A549 (cell line): ENCODE measurements around the gene MLKL. TPM values are rescaled to one million over a fixed set of nuclear protein-coding genes. Genes with fewer than 3 reads are reported as not detected.
A peak's percentile ranks its signal among the peaks of the same experiment; 100 is the strongest.

Experiments used
- E2F6 ChIP-seq: IDR thresholded peaks from 2 replicates; pipeline ENCODE4 v1.6.1; 2012; ENCODE audit warnings: low read depth, borderline replicate concordance
- GATA3 ChIP-seq: IDR thresholded peaks from 2 replicates; pipeline ENCODE4 v1.6.1; 2012; ENCODE audit warnings: borderline replicate concordance
- HMGXB4 ChIP-seq: fragments of 250-450 bp; sonication (Bioruptor Pico); IDR thresholded peaks from 2 replicates; pipeline ENCODE4 v1.5.0; 2021; ENCODE audit warnings: mild to moderate bottlenecking, moderate library complexity, borderline replicate concordance
- HOXA7 ChIP-seq: fragments of 250-450 bp; sonication (Bioruptor Pico); IDR thresholded peaks from 2 replicates; pipeline ENCODE4 v1.5.0; 2020; ENCODE audit warnings: mild to moderate bottlenecking, moderate library complexity
- HOXB13 ChIP-seq: fragments of 250-450 bp; sonication (Bioruptor Pico); IDR thresholded peaks from 2 replicates; pipeline ENCODE4 v1.5.0; 2020; ENCODE audit warnings: low read depth, mild to moderate bottlenecking, moderate library complexity
- JUNB ChIP-seq: fragments of >200 bp; sonication (Bioruptor Twin); formaldehyde crosslinking; IDR thresholded peaks from 2 replicates; pipeline ENCODE4 v1.6.1; 2016
- NPAS2 ChIP-seq: fragments of 250-450 bp; sonication (Bioruptor Pico); IDR thresholded peaks from 2 replicates; pipeline ENCODE4 v1.8.0; 2022; ENCODE audit warnings: mild to moderate bottlenecking, moderate library complexity, borderline replicate concordance
- POLR2AphosphoS2 ChIP-seq: conservative IDR thresholded peaks from 2 replicates; pipeline ENCODE4 v1.6.1; 2012; ENCODE audit warnings: low read length, improper control_type of control experiment, inconsistent platforms
- RARB ChIP-seq: fragments of 250-450 bp; sonication (Bioruptor Pico); IDR thresholded peaks from 2 replicates; pipeline ENCODE4 v1.8.0; 2021; ENCODE audit warnings: mild to moderate bottlenecking, moderate library complexity
- REST ChIP-seq: fragments of 200-600 bp; sonication (generic); IDR thresholded peaks from 2 replicates; pipeline ENCODE4 v1.6.1; 2016; ENCODE audit warnings: antibody characterized with exemption, mild to moderate bottlenecking, moderate library complexity
- SREBF2 ChIP-seq: fragments of 450-650 bp; IDR thresholded peaks from 2 replicates; pipeline ENCODE4 v1.6.1; 2014; ENCODE audit warnings: mild to moderate bottlenecking, moderate library complexity
- TFCP2L1 ChIP-seq: fragments of 250-450 bp; sonication (Bioruptor Pico); IDR thresholded peaks from 2 replicates; pipeline ENCODE4 v1.5.0; 2021; ENCODE audit warnings: mild to moderate bottlenecking
- polyA plus RNA-seq, 4 experiments: library from polyadenylated mRNA; depleted of rRNA in 3 of 4; stranded (reverse); fragments of >200 nt; fragmentation: RNase III in 1 of 4; extraction: RNeasy Plus Mini Kit Qiagen cat#74134 plus additional on column Dnase treatment in 1 of 4; gene quantifications; 2 replicates in 3 of 4; 3 replicates in 1 of 4; pipeline ENCODE4 v1.2.3, GENCODE V29; 2011 to 2017
- TF ChIP-seq, protein P1 (sequence below): fragments of 250-450 bp; sonication (Bioruptor Pico); IDR thresholded peaks from 2 replicates; pipeline ENCODE4 v1.5.0; 2020; ENCODE audit warnings: low read depth, mild to moderate bottlenecking, moderate library complexity
- TF ChIP-seq, protein P2 (sequence below): fragments of >200 bp; sonication (Bioruptor Twin); formaldehyde crosslinking; IDR thresholded peaks from 3 replicates; pipeline ENCODE4 v1.5.1; 2016
- TF ChIP-seq, protein P3 (sequence below): IDR thresholded peaks from 2 replicates; pipeline ENCODE4 v1.6.1; 2012
- TF ChIP-seq, protein P4 (sequence below): fragments of >200 bp; sonication (Bioruptor Twin); formaldehyde crosslinking; IDR thresholded peaks from 2 replicates; pipeline ENCODE4 v1.6.1; 2016

Gene MLKL
- polyA plus RNA-seq, 2 of the 4 experiments (the other 2 are of a cell fraction) = 12.6 to 17.9 TPM

DNA sequence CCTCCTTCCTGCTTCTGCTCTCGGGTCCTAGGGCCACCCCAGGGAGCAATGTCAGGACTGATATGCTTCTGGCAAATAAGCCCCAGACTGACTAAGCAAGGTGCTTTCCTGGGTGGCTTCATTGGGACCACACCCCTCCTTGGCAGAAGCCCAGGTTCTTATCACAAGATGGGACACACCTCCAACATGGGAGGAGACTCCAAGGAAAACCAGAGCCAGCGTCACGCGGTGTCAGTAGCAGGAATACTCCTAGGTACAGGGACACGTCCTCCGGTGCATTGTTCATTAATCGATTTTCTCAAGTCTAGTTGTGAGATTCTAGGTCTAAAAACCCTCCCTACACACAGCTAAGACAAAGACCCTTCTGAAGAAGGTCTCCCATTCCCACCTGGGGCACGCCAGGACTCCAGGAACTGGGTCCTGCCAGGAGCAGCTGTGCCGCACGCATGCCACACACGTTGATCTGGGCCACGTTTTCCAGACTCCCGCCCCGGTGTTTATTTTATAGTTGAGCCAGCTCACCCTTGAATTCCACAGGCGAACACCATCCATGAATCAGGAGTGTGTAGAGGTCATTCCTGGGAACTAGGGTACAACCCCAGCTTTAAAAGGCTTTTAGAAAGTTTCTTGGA is 43.1 kb upstream of the MLKL start (continued):
- TF ChIP-seq, protein P1, sequence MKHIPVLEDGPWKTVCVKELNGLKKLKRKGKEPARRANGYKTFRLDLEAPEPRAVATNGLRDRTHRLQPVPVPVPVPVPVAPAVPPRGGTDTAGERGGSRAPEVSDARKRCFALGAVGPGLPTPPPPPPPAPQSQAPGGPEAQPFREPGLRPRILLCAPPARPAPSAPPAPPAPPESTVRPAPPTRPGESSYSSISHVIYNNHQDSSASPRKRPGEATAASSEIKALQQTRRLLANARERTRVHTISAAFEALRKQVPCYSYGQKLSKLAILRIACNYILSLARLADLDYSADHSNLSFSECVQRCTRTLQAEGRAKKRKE (CRISPR knock-in tag) = 0 out of 2 replicates have a peak, but pooled peaks have one; percentile 82
- TF ChIP-seq GATA3 (peak; percentile 62; the same call in 1 of the 2 replicates), HOXA7 (peak; percentile 86; the same call in 1 of the 2 replicates), RARB (CRISPR knock-in tag) (no peak), E2F6 (peak; percentile 86), NPAS2 (peak; percentile 68; the same call in 1 of the 2 replicates), JUNB (peak; percentile 49; the same call in 1 of the 2 replicates), POLR2AphosphoS2 (no peak), TFCP2L1 (CRISPR knock-in tag) (peak; percentile 63; the same call in 1 of the 2 replicates), HMGXB4 (CRISPR knock-in tag) (0 out of 2 replicates have a peak, but pooled peaks have one; percentile 32), REST (no peak; the same call in 1 of the 2 replicates), HOXB13 (CRISPR knock-in tag) (peak; percentile 91; the same call in 1 of the 2 replicates), SREBF2 (no peak)
- TF ChIP-seq, protein P2, sequence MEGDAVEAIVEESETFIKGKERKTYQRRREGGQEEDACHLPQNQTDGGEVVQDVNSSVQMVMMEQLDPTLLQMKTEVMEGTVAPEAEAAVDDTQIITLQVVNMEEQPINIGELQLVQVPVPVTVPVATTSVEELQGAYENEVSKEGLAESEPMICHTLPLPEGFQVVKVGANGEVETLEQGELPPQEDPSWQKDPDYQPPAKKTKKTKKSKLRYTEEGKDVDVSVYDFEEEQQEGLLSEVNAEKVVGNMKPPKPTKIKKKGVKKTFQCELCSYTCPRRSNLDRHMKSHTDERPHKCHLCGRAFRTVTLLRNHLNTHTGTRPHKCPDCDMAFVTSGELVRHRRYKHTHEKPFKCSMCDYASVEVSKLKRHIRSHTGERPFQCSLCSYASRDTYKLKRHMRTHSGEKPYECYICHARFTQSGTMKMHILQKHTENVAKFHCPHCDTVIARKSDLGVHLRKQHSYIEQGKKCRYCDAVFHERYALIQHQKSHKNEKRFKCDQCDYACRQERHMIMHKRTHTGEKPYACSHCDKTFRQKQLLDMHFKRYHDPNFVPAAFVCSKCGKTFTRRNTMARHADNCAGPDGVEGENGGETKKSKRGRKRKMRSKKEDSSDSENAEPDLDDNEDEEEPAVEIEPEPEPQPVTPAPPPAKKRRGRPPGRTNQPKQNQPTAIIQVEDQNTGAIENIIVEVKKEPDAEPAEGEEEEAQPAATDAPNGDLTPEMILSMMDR = no peak
- TF ChIP-seq, protein P3, sequence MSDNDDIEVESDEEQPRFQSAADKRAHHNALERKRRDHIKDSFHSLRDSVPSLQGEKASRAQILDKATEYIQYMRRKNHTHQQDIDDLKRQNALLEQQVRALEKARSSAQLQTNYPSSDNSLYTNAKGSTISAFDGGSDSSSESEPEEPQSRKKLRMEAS = peak; percentile 97
- TF ChIP-seq, protein P4, sequence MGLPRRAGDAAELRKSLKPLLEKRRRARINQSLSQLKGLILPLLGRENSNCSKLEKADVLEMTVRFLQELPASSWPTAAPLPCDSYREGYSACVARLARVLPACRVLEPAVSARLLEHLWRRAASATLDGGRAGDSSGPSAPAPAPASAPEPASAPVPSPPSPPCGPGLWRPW = no peak
- TF ChIP-seq, all 56 proteins: peak for 30
